Loucy (cell line): ENCODE measurements around the gene NHSL2.

ENCODE experiments used
- H2AFZ ChIP-seq: fragments of 200-600 bp; sonication (generic); 2 replicates; pipeline ENCODE4 v1.6.0; 2016; ENCODE audit warnings: antibody characterized with exemption, mild to moderate bottlenecking, low read length, moderate library complexity
- H3F3A ChIP-seq: fragments of 200-600 bp; 2 replicates; pipeline ENCODE4 v1.6.0; 2016; ENCODE audit warnings: antibody characterized with exemption, low read depth, mild to moderate bottlenecking
- H3K27me3 ChIP-seq: fragments of 200-600 bp; sonication (generic); 2 replicates; pipeline ENCODE4 v1.6.1; 2014; ENCODE audit warnings: low read length, mild to moderate bottlenecking; ENCODE audit not compliant: insufficient read depth, poor library complexity, severe bottlenecking
- H3K36me3 ChIP-seq: fragments of 200-600 bp; sonication (generic); 2 replicates; pipeline ENCODE4 v1.6.1; 2016; ENCODE audit warnings: low read length; ENCODE audit not compliant: insufficient read depth
- H3K4me1 ChIP-seq: fragments of 200-600 bp; sonication (generic); 2 replicates; pipeline ENCODE4 v1.5.1; 2014; ENCODE audit warnings: low read length, mild to moderate bottlenecking; ENCODE audit not compliant: insufficient read depth, poor library complexity, severe bottlenecking
- H3K4me2 ChIP-seq: fragments of 200-600 bp; sonication (generic); 2 replicates; pipeline ENCODE4 v1.6.0; 2014; ENCODE audit warnings: antibody characterized with exemption, low read length, low read depth, mild to moderate bottlenecking; ENCODE audit not compliant: poor library complexity, severe bottlenecking
- H3K4me3 ChIP-seq: fragments of 200-600 bp; sonication (generic); 2 replicates; pipeline ENCODE4 v1.5.1; 2014; ENCODE audit warnings: low read length, mild to moderate bottlenecking, mixed read lengths; ENCODE audit not compliant: poor library complexity, severe bottlenecking
- H3K79me2 ChIP-seq: fragments of 200-600 bp; sonication (generic); 2 replicates; pipeline ENCODE4 v1.6.1; 2014; ENCODE audit warnings: low read length; ENCODE audit not compliant: insufficient read depth
- H3K9ac ChIP-seq: fragments of 200-600 bp; sonication (generic); 2 replicates; pipeline ENCODE4 v1.6.0; 2014; ENCODE audit warnings: mild to moderate bottlenecking, low read depth, low read length, moderate library complexity; ENCODE audit not compliant: poor library complexity, severe bottlenecking
- H3K9me2 ChIP-seq: fragments of 200-600 bp; sonication (generic); replicated peaks from 2 replicates; pipeline ENCODE4 v1.6.1; 2016; ENCODE audit warnings: low read depth, low read length, mixed read lengths
- H3K9me3 ChIP-seq: fragments of 200-600 bp; sonication (generic); 2 replicates; pipeline ENCODE4 v1.6.1; 2014; ENCODE audit warnings: mild to moderate bottlenecking, antibody characterized with exemption, low read length, low read depth; ENCODE audit not compliant: insufficient read depth
- H4K20me1 ChIP-seq: fragments of 200-600 bp; sonication (generic); 2 replicates; pipeline ENCODE4 v1.6.0; 2014; ENCODE audit warnings: antibody characterized with exemption, low read length, mild to moderate bottlenecking; ENCODE audit not compliant: insufficient read depth, poor library complexity, severe bottlenecking
- EZH2phosphoT487 ChIP-seq: fragments of 200-600 bp; IDR thresholded peaks from 2 replicates; pipeline ENCODE4 v1.6.1; 2018; ENCODE audit warnings: antibody characterized with exemption, mild to moderate bottlenecking, moderate library complexity, borderline replicate concordance
- TF ChIP-seq, protein P1 (sequence below): fragments of 200-600 bp; sonication (generic); conservative IDR thresholded peaks from 2 replicates; pipeline ENCODE4 v1.5.1; 2014; ENCODE audit warnings: mild to moderate bottlenecking, antibody characterized with exemption, low read length

Gene NHSL2

DNA sequence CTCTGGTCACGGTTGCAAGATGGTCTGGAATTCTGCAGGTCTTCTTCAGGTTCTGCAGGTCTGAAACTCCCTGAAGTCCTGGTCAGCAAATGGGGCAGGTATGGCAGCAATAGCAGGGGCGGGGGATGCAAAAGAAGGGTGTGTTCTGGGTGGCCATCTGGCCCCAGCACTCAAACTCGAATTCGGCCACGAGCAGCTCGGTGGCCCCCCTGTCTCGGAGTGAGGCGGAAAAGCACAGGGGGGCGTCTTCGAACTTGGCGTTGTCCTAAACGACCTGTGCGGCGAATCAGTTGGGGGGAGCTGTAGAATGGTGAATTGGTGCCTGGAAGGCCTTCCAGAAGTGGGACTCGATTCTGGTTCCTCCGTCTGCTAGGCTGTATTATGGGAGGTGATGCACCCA lies 219.0 kb downstream of the NHSL2 start:
- H3F3A ChIP-seq: no peaks in the 10 kb centered on the region
- TF ChIP-seq, protein P1, sequence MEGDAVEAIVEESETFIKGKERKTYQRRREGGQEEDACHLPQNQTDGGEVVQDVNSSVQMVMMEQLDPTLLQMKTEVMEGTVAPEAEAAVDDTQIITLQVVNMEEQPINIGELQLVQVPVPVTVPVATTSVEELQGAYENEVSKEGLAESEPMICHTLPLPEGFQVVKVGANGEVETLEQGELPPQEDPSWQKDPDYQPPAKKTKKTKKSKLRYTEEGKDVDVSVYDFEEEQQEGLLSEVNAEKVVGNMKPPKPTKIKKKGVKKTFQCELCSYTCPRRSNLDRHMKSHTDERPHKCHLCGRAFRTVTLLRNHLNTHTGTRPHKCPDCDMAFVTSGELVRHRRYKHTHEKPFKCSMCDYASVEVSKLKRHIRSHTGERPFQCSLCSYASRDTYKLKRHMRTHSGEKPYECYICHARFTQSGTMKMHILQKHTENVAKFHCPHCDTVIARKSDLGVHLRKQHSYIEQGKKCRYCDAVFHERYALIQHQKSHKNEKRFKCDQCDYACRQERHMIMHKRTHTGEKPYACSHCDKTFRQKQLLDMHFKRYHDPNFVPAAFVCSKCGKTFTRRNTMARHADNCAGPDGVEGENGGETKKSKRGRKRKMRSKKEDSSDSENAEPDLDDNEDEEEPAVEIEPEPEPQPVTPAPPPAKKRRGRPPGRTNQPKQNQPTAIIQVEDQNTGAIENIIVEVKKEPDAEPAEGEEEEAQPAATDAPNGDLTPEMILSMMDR: no peak
- TF ChIP-seq EZH2phosphoT487: no peak
- H2AFZ ChIP-seq: no peak overlapping the region
- H3K4me1 ChIP-seq: peaks cover 27% of the 10 kb centered on the region
- H3K4me3 ChIP-seq: no peak overlapping the region
- H4K20me1 ChIP-seq: no peaks in the 10 kb centered on the region
- H3K36me3 ChIP-seq: no peaks in the 10 kb centered on the region
- H3K9me3 ChIP-seq: no peaks in the 10 kb centered on the region
- no peaks in the 10 kb centered on the region for H3K79me2 ChIP-seq
- H3K27me3 ChIP-seq: no peaks in the 10 kb centered on the region
- no peaks in the 10 kb centered on the region for H3K9me2 ChIP-seq
- H3K4me2 ChIP-seq: no peak overlapping the region
- no peak overlapping the region for H3K9ac ChIP-seq

DNA sequence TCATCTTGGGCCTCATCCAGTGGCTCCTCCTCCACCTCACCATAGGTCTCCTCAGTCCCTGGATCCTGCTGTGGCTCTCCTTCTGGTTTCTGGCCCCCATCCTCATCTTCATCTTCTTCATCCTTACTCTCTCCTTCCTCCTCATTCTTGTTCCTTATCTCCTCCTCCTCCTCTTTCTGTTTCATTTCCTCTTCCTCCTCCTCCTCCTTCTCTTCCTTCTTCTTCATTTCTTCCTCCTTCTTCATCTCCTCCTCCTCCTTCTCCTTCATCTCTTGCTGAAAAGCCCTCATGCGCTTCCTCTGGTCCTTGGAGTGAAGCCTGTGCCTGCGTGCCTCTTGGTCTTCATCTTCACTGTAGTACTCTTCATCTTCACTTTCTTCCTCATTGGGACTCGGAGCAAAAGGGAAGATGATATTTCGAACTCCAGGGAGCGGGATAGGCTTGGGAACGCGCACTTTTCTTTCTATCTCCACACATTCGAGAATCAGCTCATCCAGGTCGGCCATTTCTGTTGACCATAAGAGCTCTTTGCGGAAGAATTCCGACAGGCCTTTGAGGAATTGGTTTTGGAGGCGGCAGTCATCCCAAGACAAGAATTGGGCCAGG lies 219.6 kb downstream of the NHSL2 start:
- peaks cover 21% of the 10 kb centered on the region for H3K4me1 ChIP-seq
- no peak overlapping the region for H3K4me3 ChIP-seq
- H3K79me2 ChIP-seq: no peaks in the 10 kb centered on the region
- no peaks in the 10 kb centered on the region for H3K9me3 ChIP-seq
- no peaks in the 10 kb centered on the region for H3K9me2 ChIP-seq
- H3K9ac ChIP-seq: no peak overlapping the region
- H3K27me3 ChIP-seq: no peaks in the 10 kb centered on the region
- H3F3A ChIP-seq: no peaks in the 10 kb centered on the region
- no peak overlapping the region for H3K4me2 ChIP-seq
- TF ChIP-seq, protein P1: no peak
- TF ChIP-seq EZH2phosphoT487: no peak
- H4K20me1 ChIP-seq: no peaks in the 10 kb centered on the region
- no peak overlapping the region for H2AFZ ChIP-seq
- no peaks in the 10 kb centered on the region for H3K36me3 ChIP-seq

DNA sequence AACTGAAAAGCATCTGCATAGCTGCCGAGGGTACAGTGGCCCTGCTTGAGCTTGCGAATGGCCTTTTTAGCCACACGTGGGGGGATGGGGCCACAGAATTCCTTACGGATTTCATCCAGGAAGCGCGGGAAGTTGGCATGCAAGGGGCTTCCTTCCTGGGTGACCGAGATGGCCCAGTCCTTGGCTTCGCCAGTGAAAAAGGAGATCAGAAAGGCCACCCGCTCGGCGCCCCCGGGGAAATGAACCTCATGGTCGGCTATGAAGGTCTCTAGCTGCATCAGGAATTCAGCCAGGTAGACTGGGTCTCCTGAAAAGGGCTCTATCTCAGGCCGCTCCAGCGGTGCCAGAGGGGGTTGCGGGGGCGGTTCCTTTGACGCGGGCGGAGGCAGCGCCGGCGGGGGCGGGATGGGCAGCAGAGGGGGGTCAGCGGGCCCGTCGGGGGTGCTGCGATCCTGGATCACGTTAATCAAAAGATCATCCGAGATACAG lies 220.2 kb downstream of the NHSL2 start:
- Histone ChIP-seq H3K9ac (no peak overlapping the region), H3F3A (no peaks in the 10 kb centered on the region), H3K9me2 (no peaks in the 10 kb centered on the region), H3K4me3 (no peak overlapping the region), H3K4me2 (no peak overlapping the region), H3K36me3 (no peaks in the 10 kb centered on the region), H2AFZ (no peak overlapping the region), H3K9me3 (no peaks in the 10 kb centered on the region), H3K27me3 (no peaks in the 10 kb centered on the region), H3K4me1 (peaks cover 15% of the 10 kb centered on the region), H3K79me2 (no peaks in the 10 kb centered on the region), H4K20me1 (no peaks in the 10 kb centered on the region)
- TF ChIP-seq, protein P1: no peak
- no peak for TF ChIP-seq EZH2phosphoT487
